D341Med (cell line): ENCODE data around the gene SUN2.
A peak's percentile ranks its signal among the peaks of the same experiment; 100 is the strongest.

Experiments
- DNase-seq: peaks from one replicate; pipeline ENCODE4 v3.0.0; 2012; ENCODE audit warnings: low spot score

Gene SUN2

DNA sequence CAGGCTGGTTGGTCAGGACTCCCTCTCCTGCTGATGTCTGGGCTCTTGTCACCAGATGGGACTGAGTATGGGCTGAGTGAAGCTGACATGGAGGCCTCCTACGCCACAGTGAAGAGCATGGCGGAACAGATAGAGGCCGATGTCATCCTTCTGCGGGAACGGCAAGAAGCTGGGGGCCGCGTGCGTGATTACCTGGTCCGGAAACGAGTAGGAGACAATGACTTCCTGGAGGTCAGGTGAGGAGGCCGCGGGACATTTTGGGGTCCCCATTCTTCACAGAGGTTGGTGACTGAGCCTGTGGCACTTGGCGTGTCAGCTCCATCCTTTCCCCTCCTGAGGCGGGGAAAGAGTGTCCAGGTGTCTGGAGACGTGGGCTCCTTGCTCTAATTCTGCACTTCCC, 39.9 kb downstream of the SUN2 start:
- no peak for DNase-seq

DNA sequence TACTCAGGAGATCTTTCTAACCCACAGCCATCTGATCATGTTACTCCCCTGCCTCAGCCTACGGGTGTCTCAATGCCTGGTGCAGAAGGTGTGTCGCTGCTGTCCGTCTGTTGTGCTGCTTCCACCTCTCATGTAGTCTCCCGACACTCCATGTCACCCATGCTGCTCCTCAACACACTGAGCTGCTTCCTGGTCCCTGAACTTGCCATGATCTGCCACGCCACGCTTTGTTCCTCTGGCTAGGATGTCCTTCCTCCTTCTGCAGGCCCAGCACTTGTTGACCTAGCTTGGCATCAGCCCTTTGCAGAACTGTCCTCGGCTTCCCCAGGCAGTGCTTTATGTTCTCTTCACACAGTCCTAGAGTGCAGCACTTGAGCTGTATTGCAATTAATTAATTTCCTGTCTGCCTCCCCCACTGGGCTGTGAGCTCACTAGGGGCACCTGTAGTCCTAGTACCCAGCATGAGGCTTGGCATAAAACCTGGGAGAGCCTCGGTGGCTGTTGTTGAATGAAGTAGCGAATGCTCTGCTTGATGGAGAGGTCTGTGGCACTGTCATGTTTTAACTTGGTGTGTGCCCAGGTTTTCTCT, 40.5 kb downstream of the SUN2 start:
- no peak for DNase-seq

DNA sequence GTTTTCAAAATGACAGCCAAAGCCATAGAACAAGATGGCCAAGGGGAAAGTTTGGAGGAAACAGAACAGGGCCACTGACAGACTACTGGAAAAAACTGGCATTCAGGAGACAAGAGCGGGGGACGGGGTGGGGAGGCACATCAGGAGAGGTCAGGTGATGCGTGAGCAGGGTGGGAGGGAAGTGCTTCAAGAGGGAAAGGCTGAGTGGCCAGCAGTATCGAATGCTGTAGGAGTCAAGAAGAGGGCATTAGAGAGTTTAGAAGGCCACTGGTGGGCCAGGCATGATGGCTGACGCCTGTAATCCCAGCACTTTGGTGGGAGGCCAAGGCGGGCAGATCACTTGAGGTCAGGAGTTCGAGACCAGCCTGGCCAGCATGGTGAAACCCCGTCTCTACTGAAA, 41.9 kb downstream of the SUN2 start:
- DNase-seq, result no peak

DNA sequence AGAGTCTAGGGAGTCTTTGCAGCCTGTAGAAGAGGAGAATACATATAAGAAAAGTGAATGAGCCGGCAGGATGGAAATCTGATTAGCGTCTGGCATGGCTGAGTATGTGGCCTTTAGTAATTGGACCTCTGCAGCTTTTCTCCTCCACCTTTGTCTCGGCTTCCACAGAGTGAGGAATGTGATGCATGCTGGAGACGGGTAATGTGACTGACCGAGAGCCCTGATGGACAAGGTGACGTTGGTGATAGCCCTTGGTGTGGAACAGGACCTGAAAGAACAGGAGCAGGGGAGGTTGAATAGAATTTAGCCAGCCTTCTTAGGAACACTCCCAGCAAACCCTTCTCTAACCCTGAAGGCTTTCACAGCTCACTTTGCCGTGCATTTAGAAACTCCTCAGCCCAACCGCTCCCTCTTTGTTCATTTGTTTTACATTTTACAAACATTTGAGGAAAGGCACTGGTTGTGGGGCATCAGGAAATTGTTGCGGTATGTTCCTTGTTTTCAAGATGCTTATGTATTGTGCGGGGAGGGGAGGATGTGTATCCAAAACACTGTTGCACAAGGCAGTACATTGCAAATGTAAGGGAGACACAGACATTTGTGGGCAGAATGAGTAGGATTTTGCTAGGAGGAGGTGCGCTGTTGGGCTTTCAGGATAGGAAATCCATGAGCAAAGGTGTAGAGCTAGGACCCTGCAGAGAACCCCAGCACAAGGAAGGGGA, 43.2 kb downstream of the SUN2 start:
- DNase-seq, result no peak

DNA sequence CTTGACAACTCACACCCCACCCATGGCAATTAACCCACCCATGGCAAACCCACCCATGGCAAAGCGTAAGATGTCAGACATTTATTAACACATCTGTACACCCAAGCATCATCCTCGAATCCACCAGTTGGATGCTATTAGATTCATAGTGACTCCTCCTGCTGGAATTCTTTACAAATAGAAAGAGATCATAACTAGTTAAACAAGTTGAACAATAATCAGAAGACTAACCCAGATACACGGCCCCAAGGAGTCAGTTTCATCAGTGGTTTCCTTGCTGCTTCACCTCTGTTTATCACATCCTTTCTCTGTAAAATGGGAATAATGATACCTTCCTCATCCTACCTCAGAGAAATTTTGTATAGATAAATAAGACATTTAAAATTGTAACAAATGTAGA, 44.9 kb downstream of the SUN2 start:
- no peak for DNase-seq

DNA sequence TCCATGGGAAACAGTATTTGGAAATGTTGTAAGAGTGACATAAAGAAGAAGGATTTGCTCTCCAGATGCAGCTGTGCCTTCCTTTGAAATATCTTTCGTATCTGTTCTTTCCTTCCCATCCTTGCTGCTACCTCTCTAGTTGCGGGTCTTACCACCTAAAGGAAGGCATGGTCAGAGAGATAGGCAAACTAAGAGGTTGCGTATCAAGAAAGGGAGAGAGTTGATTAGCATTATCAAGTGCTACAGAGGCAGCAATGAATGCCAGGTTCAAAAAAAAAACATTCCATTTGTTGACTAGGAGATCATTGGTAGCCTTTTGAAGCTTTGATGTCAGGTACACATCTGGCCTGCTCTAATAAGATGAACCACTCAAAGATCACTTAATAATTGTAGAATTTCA, 45.4 kb downstream of the SUN2 start:
- DNase-seq, result no peak

DNA sequence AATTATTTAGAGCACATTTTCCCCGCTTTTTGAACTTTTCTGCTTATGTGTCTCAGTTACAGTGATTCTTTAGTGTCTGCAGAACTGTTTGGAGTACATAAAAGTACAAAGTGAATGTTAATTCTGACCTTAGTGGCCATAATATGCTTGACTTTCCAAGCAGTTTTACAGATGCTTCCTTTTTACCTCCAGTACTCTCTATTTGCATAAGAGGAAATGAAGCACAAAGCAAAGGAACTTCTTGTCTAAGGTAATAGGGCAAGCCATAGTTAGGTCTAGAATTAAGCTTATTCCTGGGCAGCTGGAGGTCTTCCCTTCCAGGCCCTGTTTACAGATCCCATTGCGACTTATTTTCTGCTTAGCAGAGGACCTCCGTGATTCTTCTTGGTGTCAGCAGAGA, 46.5 kb downstream of the SUN2 start:
- DNase-seq, result no peak

DNA sequence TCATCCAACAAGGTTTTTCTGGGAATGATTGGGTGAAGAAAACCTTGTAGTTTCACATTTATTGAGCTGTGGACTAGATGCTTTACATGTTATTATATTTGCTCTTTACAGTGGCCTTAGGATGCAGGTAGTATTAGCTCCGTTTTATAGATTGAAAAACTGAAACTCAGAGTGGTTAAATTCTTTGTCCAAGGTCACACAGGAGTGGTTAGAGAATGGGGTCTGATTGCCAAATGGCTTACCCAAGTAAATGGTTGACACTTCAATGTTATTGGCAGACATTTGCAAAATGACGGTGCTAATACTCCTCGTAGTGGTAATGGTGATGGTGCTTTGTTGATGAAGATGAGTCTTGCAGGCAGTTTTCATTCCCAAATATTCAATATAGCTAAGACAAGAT, 47.8 kb downstream of the SUN2 start:
- DNase-seq, result no peak

DNA sequence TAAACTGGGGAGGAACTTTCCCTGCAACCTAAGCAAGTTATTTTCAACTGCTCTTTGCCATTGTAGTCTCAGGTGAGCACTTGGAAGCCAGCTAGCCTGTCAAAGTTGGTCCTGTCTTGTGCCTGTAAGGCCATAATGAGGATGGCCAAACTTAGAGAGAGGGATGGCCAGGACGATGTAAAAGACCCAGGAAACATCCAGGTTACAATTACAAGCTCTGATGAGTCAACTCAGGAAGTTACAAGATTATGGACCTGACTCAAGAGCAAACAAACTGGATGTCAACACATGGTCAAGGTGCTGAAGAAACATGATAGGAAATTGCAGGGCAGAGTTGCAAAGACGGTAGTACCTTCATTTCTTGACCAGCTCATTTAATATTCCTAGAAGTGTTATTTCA, 48.5 kb downstream of the SUN2 start:
- no peak for DNase-seq

DNA sequence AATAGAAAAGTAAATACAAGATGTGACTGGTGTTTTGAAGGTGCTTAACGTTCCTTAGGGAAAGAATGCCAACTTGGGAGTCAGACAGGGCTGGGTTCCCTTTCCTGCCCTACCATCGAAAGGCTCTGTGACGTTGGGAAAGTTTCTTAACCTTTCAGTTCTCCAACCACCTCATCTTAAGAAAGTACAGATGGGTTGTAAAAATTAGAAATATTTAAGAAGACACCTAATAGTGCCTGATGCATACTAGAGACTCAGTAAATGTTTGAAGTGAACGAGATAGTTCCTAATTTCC, 49.0 kb downstream of the SUN2 start:
- no peak for DNase-seq

DNA sequence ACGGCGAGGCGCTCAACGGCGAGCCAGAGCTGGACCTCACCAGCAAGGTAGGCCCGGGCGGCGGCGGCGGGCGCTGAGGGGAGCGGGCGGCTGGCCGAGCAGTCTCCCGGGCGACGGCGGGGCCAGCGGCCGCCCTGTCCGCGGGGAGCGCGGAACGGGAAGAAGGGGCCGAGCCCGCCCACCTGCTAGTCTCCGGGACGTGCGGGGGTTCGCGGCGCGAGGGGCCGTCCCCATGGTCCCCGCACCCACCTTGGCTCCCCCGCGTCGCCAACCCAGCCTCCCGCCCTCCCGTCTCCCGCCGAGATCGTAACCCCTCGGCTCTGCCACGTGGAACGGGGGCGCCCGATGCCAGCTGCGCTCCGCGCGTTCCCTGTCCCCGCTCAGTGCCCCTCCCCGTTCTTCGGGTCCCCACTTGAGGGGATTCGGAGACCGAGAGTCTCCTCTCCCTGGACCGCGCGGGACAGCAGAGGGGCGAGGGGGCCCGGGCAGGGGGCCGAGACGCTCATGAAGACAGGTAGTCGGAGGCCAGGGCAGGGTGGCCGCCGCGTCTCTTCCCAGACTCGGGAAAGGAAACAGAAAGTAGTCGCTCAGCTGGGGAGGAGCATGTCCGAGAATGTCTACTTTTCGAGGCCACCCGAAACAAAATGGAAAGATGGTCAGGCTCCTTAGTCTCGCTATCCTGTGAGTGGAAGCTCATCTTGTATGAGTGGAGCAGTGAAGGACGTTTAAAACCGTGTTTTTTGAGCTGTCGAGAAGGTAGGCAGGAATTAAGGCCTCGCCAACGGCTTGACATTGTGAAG, 49.5 kb downstream of the SUN2 start:
- DNase-seq, result peak; percentile 73

DNA sequence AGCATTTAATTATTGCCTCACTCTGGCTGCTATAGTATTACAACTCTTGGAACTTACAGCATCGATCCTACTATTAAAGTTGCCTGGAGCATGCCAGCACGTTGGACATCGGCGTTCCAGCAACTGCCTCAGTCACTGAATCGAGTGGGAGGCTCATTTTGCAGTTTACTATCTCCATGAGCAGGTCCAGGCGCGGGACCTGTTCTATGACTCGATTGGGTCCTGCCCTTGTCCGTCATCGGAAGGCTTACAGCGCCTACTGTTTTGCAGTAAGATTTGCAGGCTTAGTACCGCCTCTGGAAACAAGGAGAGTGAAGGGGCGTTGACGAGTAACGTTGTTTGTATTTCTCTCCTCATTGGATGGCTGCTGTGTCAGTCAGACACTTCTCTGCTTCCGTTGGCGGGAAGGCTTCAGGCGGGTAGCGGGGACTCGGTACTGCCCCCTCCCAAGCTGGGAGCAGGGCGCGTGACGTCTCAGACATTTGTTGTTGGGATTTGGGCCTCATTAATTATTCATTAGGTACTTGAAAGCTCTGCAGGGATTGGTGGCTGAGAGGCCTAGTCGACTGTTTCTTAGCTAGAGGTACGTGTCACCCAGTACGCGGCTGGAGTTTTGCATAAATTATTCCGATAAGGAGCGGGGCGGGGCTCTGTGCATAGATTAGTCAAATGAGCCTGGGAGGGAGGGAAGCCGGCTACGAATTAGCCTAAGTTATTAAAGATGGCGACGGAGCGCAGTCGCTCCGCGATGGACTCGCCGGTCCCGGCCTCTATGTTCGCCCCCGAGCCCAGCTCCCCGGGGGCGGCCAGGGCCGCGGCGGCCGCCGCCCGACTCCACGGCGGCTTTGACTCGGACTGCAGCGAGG, 50.3 kb downstream of the SUN2 start, which contains the start of gene GTPBP1:
TSS of gene GTPBP1 (plus strand) at position 710 of the 866 bp plus-strand sequence. CDS start at position 722, 12 bp downstream.
- DNase-seq, result peak; percentile 95

DNA sequence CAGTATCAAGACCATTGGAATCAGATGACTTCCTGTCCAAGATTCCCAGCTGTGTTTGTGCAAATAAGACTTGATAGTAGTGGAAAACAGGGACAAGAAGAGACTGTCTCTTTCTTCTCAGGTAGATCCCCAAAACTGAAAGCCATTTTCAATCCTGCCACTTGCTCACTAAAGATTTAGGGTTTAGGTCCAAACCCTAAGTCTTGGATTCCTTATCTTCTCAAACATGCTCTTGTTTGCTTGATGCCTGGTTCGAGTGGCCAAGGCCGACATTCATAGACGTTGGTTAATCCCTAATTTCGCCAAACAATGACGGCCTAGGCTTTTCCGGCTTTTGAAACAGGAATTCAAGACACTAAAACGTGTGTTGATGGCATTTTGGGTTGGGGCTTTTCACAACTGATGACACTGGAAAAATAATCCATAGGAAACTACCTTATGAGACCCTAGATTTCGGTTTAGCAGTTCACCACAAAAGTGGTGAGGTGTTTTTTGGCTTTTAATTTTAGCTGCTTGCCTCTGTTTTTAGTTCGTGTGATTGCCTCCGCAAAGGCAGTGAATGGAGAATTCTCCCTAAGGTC, 51.1 kb downstream of the SUN2 start:
- DNase-seq, result no peak

DNA sequence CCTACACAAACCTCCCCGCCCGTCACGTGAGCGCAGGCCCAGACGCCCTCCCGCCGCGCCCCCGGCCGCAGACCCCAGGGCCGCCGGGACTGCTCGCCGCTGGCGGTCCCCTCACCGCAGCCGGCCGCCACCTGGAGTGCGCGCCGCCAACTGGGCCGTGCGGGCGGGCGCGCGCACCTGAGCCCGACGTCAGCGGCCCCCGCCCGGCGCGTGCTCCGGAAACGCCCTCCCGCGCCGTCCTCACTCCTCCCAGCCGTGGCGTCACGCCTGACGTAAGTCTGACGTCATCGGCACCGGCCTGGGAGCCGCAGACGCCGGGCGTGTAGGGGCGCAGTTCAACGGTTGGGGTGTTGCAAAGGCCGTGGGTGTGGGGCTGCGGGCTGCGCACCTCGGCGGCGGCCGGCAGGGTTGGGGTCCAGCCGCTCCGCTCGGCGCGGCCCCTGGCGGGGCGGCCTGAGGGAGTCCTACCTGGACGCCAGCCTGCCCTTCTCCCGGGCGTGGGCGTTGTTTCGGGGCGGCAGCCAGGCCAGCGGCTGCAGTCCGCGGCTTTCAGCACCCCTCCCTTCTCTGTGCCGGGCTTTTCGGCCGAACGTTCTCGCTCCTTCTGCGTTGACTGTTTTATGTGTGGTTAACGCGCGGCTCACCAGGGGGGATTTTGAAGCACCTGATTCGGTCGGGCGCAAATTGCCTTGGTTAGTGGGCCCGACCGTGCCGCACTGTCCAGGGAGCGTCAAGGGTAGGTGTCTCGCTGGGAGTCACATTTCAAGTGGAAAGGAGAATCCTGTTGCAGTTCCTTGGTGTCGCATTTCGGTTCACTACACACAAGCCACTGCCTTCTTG, 54.8 kb downstream of the SUN2 start, which contains the start of gene JOSD1:
TSS of gene JOSD1 (minus strand) at position 155 of the 840 bp plus-strand sequence. CDS start 956 bp downstream, outside the sequence.
- DNase-seq, result peak; percentile 98

DNA sequence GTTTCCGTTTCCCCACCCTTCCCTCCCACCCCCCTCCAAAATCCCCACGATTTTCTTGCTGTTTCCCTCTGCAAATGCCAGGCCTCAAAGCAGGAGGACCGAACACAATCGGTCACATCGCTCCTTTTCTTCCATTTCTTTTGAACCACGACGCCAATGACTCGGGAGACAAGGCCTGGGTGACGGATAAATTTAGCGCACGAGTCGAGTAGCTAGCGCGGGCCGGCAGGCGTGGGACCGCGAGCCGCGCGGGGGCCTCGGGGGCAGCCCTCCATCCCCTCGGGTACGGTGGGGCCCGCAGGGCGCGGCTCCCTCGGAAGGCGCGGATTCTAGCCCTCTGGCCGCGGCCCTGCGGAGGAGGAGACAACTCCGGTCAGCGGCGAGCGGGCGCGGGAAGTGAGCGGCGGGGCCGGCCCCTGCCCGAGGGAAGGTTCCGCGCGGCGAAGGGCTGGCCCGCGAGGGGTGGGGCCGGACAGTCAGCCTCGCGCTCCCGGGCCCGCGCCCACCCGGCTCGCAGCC, 55.5 kb downstream of the SUN2 start:
- no peak for DNase-seq

DNA sequence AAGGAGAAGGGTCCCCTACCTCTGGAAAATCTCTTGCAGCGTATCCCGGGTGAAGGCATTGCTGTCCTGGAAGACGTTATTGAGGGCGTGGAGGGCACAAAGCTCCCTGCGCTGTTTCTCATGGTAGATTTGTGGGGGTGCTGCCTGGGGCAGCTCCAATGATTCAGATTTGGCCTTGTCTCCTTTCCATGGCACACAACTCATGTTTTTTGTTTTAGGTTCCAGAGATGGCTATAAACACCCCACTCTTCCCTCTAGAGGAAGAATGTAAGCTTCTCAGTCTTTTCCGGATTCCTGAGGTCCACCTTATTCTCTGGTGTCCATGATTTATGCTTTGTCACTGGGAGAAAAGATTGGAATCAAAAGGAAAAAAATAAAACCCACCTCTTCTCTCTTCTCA, 56.0 kb downstream of the SUN2 start:
- no peak for DNase-seq

DNA sequence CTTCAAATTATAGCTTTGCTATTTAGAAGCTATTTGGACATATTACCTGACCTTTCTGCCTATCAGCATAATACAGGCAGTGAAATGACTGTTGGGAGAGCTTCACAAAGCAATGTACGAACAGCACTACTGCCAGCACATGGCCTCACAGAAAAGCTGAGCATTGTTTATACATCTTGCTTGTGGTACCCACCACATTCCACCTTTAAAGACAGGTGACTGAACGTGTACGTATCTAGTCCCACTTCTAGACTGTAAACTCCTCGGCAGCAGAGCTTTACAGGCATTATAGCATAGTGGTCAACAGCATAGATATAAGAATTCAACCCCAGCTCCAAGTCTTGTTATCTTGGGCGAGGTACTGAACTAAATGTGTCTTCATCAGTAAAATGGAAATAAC, 56.7 kb downstream of the SUN2 start:
- DNase-seq, result no peak

DNA sequence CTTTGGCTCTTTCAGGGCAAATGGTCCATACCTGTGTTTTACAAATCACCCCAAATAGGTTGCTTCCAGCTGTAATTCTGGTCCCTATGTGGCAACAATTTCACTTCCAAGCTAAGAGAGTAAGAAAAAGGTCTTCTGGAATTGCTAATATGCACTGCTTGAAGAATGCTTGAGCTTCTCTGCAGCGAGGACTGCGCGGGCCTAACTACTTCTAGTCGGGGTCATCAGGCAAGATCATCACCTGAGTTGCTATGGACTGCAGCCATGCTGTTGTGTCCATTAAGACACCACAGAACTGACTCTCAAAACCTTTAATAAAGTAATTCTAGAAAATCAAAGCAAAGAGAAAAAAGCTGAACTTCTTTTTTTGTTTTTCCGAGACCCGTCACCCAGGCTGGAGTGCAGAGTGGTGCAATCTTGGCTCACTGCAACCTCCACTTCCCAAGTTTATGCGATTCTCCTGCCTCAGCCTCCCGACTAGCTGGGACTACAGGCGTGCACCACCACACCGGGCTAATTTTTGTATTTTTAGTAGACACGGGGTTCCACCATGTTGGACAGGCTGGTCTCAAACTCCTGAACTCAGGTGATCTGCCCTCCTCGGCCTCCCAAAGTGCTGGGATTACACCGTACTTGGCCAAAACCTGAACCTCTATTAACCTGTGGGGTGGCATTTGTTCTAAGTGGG, 57.2 kb downstream of the SUN2 start:
- DNase-seq, result no peak

DNA sequence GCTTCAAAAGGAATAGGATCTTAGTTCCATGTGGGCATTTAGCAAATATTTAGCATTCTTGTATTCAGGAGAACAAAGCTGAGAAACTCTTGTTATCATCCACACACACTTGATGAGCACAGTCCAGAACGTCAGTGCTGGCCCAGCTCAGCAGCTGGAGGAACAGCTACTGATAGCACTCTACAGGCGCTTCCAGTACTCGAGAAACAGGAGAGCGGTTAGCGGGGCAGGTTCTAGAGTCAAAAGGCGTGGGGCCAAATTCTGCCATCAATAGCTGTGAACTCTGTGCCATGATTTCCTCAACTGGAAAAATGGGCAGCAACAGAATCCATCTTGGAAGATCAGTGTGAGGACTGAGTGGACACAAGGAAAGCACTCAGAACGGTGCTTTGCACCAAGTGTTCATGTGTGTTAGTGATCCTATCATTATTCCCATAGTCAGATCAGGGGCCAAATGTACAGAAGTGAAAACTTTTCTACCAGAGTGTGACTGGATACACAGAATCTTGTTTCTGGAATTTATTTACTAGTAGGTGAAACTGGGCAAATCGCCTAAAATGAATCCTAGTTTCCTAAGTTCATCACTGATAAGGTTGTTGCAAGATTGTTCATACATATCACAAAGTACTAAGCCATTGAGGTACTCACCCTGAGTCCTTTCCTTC, 58.2 kb downstream of the SUN2 start:
- DNase-seq, result no peak
